K562 (cell line): ENCODE data around the gene COL4A1. TPM values are rescaled to one million over a fixed set of nuclear protein-coding genes. Genes with fewer than 3 reads are reported as not detected.

Experiments used
- ATAC-seq: fragments of 200-7000 bp; cut with Tn5 transposase; 3 replicates; pipeline ENCODE4 v1.9.1; 2020; ENCODE audit warnings: moderate library complexity
- BruUV-seq: library from RNA; stranded (reverse); fragments of 400-500 nt; replicated peaks from 2 replicates; lab custom pipeline; 2021; lab: Mats Ljungman, UMichigan
- CTCF ChIA-PET: fragments of 300-600 bp; formaldehyde crosslinking; extraction: SDS; loops from one replicate; lab custom pipeline; 2021; ENCODE audit warnings: low intra/inter-chr PET ratio; lab: Yijun Ruan, JAX
- POLR2A ChIA-PET: fragments of 300-600, 350-650 bp; sonication (Branson Sonifier 250); formaldehyde crosslinking; extraction: SDS; loops from one replicate; lab custom pipeline; 2021; ENCODE audit warnings: antibody characterized with exemption, inconsistent platforms; lab: Yijun Ruan, JAX
- DNase-seq, 4 experiments: peaks; one replicate each; pipeline versions ENCODE4 v3.0.0 to v3.0.0-alpha.2; 2011 to 2018; ENCODE audit warnings: low spot score in 3 of 4, mixed read lengths in 3 of 4; ENCODE audit errors: extremely low read depth in 1 of 4
- FAIRE-seq: peaks from 2 replicates; lab custom pipeline; 2011; peaks lifted over from hg19 to GRCh38; lab: Jason Lieb, UNC
- H2AFZ ChIP-seq: 2 replicates; pipeline ENCODE4 v1.6.0; 2011; ENCODE audit warnings: low read depth, low read length, control low read depth, inconsistent platforms
- H3K27ac ChIP-seq: fragments of 200-600 bp; 3 replicates; pipeline ENCODE4 v1.8.0; 2011; ENCODE audit warnings: low read depth, mild to moderate bottlenecking, control low read depth, inconsistent platforms, low read length, moderate library complexity, mixed read lengths; ENCODE audit errors: extremely low read depth
- H3K27me3 ChIP-seq, 2 experiments: fragments of 300-600 bp in 1 of 2; 2 replicates in 1 of 2; 3 replicates in 1 of 2; pipeline versions ENCODE4 v1.6.0 to v1.8.0; 2011; ENCODE audit warnings: inconsistent platforms in 2 of 2, low read length in 2 of 2, mild to moderate bottlenecking in 1 of 2, mixed read lengths in 1 of 2, moderate library complexity in 1 of 2; ENCODE audit not compliant: control insufficient read depth in 2 of 2, insufficient read depth in 2 of 2
- H3K36me3 ChIP-seq: fragments of 300-600 bp; 3 replicates; pipeline ENCODE4 v1.8.0; 2011; ENCODE audit warnings: mild to moderate bottlenecking, low read length, inconsistent platforms; ENCODE audit not compliant: control insufficient read depth, insufficient read depth
- H3K4me1 ChIP-seq, 2 experiments: fragments of 200-600 bp in 1 of 2; replicated peaks in 1 of 2; 2 replicates in 1 of 2; 3 replicates in 1 of 2; pipeline versions ENCODE4 v1.5.1 to v1.8.0; 2011; ENCODE audit warnings: inconsistent platforms in 2 of 2, low read length in 2 of 2, mild to moderate bottlenecking in 1 of 2, mixed read lengths in 1 of 2, moderate library complexity in 1 of 2; ENCODE audit not compliant: control insufficient read depth in 2 of 2, insufficient read depth in 2 of 2
- H3K4me2 ChIP-seq: 2 replicates; pipeline ENCODE4 v1.6.1; 2011; ENCODE audit warnings: low read length, control low read depth, inconsistent platforms, mixed read lengths; ENCODE audit not compliant: insufficient read depth
- H3K4me3 ChIP-seq: fragments of 200-600 bp; sonication (generic), shearing (Covaris generic); 2 replicates; pipeline ENCODE4 v1.5.1; 2016; ENCODE audit warnings: control low read depth, inconsistent platforms
- H3K79me2 ChIP-seq: fragments of 200-600 bp; 3 replicates; pipeline ENCODE4 v1.8.0; 2011; ENCODE audit warnings: low read length, inconsistent platforms; ENCODE audit not compliant: control insufficient read depth, insufficient read depth
- H3K9ac ChIP-seq, 2 experiments: 2 replicates each; pipeline versions ENCODE4 v1.6.0 to v1.6.1; 2011; ENCODE audit warnings: low read depth in 2 of 2, low read length in 2 of 2, control low read depth in 1 of 2, inconsistent platforms in 1 of 2, mild to moderate bottlenecking in 1 of 2, mixed read lengths in 1 of 2; ENCODE audit not compliant: insufficient read depth in 1 of 2
- H3K9me1 ChIP-seq: one replicate; pipeline ENCODE4 v1.6.0; 2011; ENCODE audit warnings: inconsistent platforms, mild to moderate bottlenecking, low read length, moderate library complexity; ENCODE audit not compliant: control insufficient read depth, insufficient read depth
- H3K9me3 ChIP-seq: replicated peaks from 2 replicates; pipeline ENCODE4 v1.5.1; 2011; ENCODE audit warnings: low read depth, low read length, inconsistent platforms; ENCODE audit not compliant: control insufficient read depth, insufficient read depth
- H4K20me1 ChIP-seq: replicated peaks from 2 replicates; pipeline ENCODE4 v1.6.1; 2011; ENCODE audit warnings: low read length, inconsistent platforms, mixed read lengths; ENCODE audit not compliant: control insufficient read depth, insufficient read depth
- HSF4 ChIP-seq: fragments of 250-450 bp; sonication (Bioruptor Pico); IDR thresholded peaks from 2 replicates; pipeline ENCODE4 v2.1.2; 2022; ENCODE audit warnings: mild to moderate bottlenecking, moderate library complexity, borderline replicate concordance
- IRF9 ChIP-seq: fragments of 450-650 bp; IDR thresholded peaks from 2 replicates; pipeline ENCODE4 v1.6.1; 2016; ENCODE audit warnings: missing biosample characterization, missing genetic modification characterization
- KAT8 ChIP-seq: fragments of 450-650 bp; IDR thresholded peaks from 2 replicates; pipeline ENCODE4 v1.6.1; 2016; ENCODE audit warnings: low read depth, mild to moderate bottlenecking
- KDM2B ChIP-seq: fragments of 250-450 bp; sonication (Bioruptor Pico); IDR thresholded peaks from 2 replicates; pipeline ENCODE4 v1.8.0; 2021; ENCODE audit warnings: mild to moderate bottlenecking, moderate library complexity
- PHF20 ChIP-seq: fragments of 450-650 bp; IDR thresholded peaks from 2 replicates; pipeline ENCODE4 v1.6.1; 2018; ENCODE audit not compliant: partially characterized antibody
- TAF7 ChIP-seq: fragments of 450-650 bp; IDR thresholded peaks from 2 replicates; pipeline ENCODE4 v1.6.1; 2016; ENCODE audit warnings: missing genetic modification characterization, missing compliant biosample characterization
- ZNF644 ChIP-seq: fragments of 200-800 bp; sonication (Bioruptor generic); IDR thresholded peaks from 2 replicates; pipeline ENCODE4 v1.6.1; 2016; ENCODE audit warnings: low read depth, missing genetic modification characterization, missing compliant biosample characterization
- WGBS: fragments of 100-300 bp; shearing (Covaris generic); methylation state at CpG from one replicate; pipeline ENCODE4 v1.1.6; 2016; ENCODE audit warnings: low coverage, mixed read lengths; ENCODE audit not compliant: insufficient coverage; ENCODE audit errors: missing lambda C conversion rate; 5-methylcytosine and 5-hydroxymethylcytosine counted together
- in situ Hi-C: fragments of 300-500 bp; cut with MboI; formaldehyde crosslinking; loops from 4 replicates; pipeline ENCODE4 v1.15.0; 2018; ENCODE audit warnings: inconsistent platforms, mixed read lengths
- intact Hi-C: fragments of 100-400 bp; cut with micrococcal nuclease; formaldehyde crosslinking; loops from 2 replicates; pipeline ENCODE4 v1.14.2; 2022
- polyA plus RNA-seq, 8 experiments: library from polyadenylated mRNA; depleted of rRNA in 4 of 8; stranded (reverse) in 5 of 8; unstranded in 3 of 8; fragments of >200 nt; fragmentation: Nextera tagmentation in 2 of 8; fragmentation: Illumina TruSeq in 1 of 8; extraction: Ambion mirVana in 2 of 8; extraction: Trizol in 1 of 8; gene quantifications; 2 replicates each; pipeline versions ENCODE4 v1.2.1 to v1.2.3, GENCODE V29; 2011 to 2014; ENCODE audit warnings: inconsistent platforms in 1 of 8, missing spikeins in 1 of 8
- total RNA-seq, 7 experiments: library from RNA; depleted of rRNA in 6 of 7; stranded (reverse); fragments of >200 nt in 6 of 7; fragmentation: Illumina TruSeq in 2 of 7; extraction: Trizol in 2 of 7; gene quantifications; 2 replicates each; pipeline versions ENCODE4 v1.2.1 to v1.2.3, GENCODE V29; 2011 to 2021; ENCODE audit warnings: low replicate concordance in 1 of 7

COL4A1 gene
- total and polyA plus RNA-seq, 9 of the 15 experiments (the other 6 are each of a cell fraction or from before 2014, with no cell fraction given) = 0.35 TPM; not detected in 8

- no peaks in the 10 kb centered on the region for H3K36me3 ChIP-seq
- TF ChIP-seq TAF7 (no peak), KAT8 (no peak), HSF4 (CRISPR knock-in tag) (no peak)
- no TSS peak for BruUV-seq
- no peak for FAIRE-seq
- in situ Hi-C loops = no loop called here
- no peaks in the 10 kb centered on the region for H3K79me2 ChIP-seq
- no peak overlapping the region for H3K27ac ChIP-seq
- no peaks in the 10 kb centered on the region for H3K9me3 ChIP-seq
- H3K27me3 ChIP-seq = peaks cover 8 to 71% of the 10 kb centered on the region in 2 experiments
- H3K9ac ChIP-seq = no peak overlapping the region
- WGBS = 3% methylated on average over 4 of the region's 4 CpGs
- DNase-seq = no peak
- H3K4me2 ChIP-seq = no peak overlapping the region
- no peaks in the 10 kb centered on the region for H4K20me1 ChIP-seq
- no peaks in the 10 kb centered on the region for H3K9me1 ChIP-seq
- no peaks in the 10 kb centered on the region for H3K4me1 ChIP-seq
- no peak for ATAC-seq
- POLR2A ChIA-PET = no interaction called here
- H3K4me3 ChIP-seq = no peak overlapping the region
- CTCF ChIA-PET = no interaction called here
- H2AFZ ChIP-seq = no peak overlapping the region
- intact Hi-C loops = no loop called here
Measured at GRCh38 chr13:110312339-110313031, 5.5 kb upstream of the COL4A1 start.

- Histone ChIP-seq H3K79me2 (no peaks in the 10 kb centered on the region), H3K36me3 (no peaks in the 10 kb centered on the region), H3K9ac (no peak overlapping the region), H4K20me1 (no peaks in the 10 kb centered on the region), H3K27ac (no peak overlapping the region), H3K27me3 (peaks cover 8 to 65% of the 10 kb centered on the region in 2 experiments), H3K9me1 (no peaks in the 10 kb centered on the region), H3K4me1 (no peaks in the 10 kb centered on the region; a peak in 1 of 5 replicates), H3K4me3 (no peak overlapping the region), H2AFZ (no peak overlapping the region), H3K4me2 (no peak overlapping the region), H3K9me3 (no peaks in the 10 kb centered on the region)
- ATAC-seq (no peak), FAIRE-seq (no peak), DNase-seq (no peak)
- TF ChIP-seq PHF20 (no peak), ZNF644 (no peak), IRF9 (tag) (no peak), KDM2B (no peak)
- in situ Hi-C loops = no loop called here
- intact Hi-C loops = no loop called here
- CTCF ChIA-PET = no interaction called here
- POLR2A ChIA-PET = no interaction called here
- under 1% methylated on average over 23 of the region's 30 CpGs for WGBS
- BruUV-seq = no TSS peak
Measured at GRCh38 chr13:110311443-110312338, 4.7 kb upstream of the COL4A1 start.
